GM12865 (cell line): Measurements from ENCODE around the gene ZNF691.

Experiments
- DNase-seq: peaks from one replicate; pipeline ENCODE4 v3.0.0; 2010; ENCODE audit warnings: low read depth
- H3K4me3 ChIP-seq: 2 replicates; pipeline ENCODE4 v1.5.1; 2011; ENCODE audit warnings: mild to moderate bottlenecking, low read depth, low read length, control low read depth
- TF ChIP-seq, protein P1 (sequence below): IDR thresholded peaks from 2 replicates; pipeline ENCODE4 v1.5.1; 2011; ENCODE audit warnings: low read length, control low read depth, low read depth, inconsistent platforms; ENCODE audit not compliant: insufficient read depth; ENCODE audit errors: missing control alignments

Gene ZNF691

GRCh38 chr1:42877380-42877779, 31.0 kb downstream of the ZNF691 start:
- TF ChIP-seq, protein P1, sequence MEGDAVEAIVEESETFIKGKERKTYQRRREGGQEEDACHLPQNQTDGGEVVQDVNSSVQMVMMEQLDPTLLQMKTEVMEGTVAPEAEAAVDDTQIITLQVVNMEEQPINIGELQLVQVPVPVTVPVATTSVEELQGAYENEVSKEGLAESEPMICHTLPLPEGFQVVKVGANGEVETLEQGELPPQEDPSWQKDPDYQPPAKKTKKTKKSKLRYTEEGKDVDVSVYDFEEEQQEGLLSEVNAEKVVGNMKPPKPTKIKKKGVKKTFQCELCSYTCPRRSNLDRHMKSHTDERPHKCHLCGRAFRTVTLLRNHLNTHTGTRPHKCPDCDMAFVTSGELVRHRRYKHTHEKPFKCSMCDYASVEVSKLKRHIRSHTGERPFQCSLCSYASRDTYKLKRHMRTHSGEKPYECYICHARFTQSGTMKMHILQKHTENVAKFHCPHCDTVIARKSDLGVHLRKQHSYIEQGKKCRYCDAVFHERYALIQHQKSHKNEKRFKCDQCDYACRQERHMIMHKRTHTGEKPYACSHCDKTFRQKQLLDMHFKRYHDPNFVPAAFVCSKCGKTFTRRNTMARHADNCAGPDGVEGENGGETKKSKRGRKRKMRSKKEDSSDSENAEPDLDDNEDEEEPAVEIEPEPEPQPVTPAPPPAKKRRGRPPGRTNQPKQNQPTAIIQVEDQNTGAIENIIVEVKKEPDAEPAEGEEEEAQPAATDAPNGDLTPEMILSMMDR, result no peak
- DNase-seq, result no peak
- no peak overlapping the region for H3K4me3 ChIP-seq

DNA sequence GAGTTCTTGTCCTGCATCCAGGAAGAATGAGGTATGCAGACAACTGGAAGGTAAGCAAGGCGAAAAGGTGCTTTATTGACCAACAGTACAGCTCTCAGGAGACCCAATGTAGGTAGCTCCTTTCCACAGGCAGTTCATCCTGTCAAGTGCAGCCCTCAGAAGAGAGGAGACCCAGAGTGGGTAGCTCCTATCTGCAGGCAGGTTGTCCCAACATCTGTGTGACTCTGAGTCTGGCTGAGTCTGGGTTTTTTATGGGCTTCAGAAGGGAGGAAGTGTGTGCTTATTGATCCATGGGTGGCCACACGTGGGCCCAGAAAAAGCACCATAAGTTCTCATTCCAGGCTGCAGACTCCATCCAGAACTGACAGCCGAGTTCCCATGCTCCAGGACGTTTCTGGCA, 34.0 kb downstream of the ZNF691 start:
- no peak for DNase-seq
- TF ChIP-seq, protein P1, result no peak
- no peak overlapping the region for H3K4me3 ChIP-seq

DNA sequence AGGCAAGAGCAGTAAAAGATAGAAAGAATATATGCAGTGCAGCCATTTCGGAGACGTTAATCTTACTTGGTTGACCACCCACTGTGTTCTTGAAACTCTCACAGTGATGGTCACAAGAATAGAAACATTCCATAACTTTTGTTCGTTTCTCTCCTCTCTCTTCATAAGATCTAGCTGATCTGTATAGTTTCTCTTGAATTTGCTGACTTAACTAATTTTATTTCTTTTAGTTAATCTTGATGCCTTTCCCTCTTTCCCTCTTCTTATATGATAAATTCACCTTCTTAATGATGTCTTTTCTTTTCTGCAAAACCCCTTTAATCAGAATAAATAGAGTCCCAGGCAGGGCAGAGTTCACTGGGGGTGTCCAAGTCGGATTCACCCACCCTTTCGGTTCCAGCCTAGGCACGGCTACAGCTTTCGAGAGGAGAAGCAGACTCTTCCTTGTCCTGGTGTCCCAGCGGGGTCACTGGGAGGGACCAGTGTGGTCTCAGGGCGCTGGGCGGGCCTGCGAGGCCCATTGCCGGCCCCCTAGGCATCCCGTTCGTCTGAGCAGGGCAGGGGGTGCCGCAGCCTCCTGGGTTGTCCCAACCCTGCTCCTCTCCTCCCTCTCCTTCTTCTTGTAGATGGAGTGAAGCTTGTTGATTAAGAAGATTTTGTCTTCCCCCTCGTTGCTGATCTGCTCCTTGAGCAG, 39.8 kb downstream of the ZNF691 start:
- TF ChIP-seq, protein P1, result no peak
- no peak for DNase-seq
- H3K4me3 ChIP-seq, result no peak overlapping the region

DNA sequence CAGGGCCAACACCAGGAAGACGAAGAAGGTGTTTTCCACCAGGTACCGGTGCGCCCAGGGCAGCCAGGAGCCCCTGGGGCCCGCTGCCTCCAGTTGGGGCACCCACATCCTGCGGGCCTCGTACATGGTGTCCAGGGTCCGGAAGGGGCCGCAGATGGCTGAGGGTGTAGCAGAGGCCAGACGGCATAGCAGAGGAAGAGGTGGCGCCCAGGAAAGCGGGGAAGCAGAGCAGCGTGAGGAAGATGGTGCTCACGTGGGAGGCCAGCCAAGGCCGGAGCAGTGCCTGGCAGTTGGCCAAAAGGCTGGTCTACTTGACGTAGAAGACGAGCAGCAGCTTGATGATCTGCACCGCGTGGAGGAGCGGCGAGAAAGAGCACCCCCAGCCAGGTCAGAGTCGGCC, 40.4 kb downstream of the ZNF691 start:
- TF ChIP-seq, protein P1, result no peak
- no peak overlapping the region for H3K4me3 ChIP-seq
- no peak for DNase-seq

DNA sequence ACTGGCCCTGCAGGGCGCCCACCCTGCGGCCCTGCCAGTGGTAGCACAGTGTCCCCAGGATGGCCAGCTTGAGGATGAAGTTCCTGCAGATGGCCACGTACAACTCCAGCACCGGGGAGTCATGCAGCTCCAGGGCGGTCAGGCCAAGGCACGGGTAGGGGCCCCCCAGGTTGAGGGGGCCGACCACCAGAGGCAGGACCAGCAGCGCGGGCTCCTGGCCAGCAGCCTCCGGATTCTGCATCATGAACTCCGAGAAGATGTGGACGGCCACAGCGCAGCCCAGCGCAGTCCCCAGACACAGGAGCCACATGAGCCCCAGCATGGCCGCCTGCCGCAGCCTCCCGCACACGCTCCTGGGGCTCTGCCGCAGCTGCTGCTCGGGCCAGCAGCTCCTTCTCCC, 41.0 kb downstream of the ZNF691 start:
- TF ChIP-seq, protein P1, result no peak
- DNase-seq, result no peak
- H3K4me3 ChIP-seq, result no peak overlapping the region

DNA sequence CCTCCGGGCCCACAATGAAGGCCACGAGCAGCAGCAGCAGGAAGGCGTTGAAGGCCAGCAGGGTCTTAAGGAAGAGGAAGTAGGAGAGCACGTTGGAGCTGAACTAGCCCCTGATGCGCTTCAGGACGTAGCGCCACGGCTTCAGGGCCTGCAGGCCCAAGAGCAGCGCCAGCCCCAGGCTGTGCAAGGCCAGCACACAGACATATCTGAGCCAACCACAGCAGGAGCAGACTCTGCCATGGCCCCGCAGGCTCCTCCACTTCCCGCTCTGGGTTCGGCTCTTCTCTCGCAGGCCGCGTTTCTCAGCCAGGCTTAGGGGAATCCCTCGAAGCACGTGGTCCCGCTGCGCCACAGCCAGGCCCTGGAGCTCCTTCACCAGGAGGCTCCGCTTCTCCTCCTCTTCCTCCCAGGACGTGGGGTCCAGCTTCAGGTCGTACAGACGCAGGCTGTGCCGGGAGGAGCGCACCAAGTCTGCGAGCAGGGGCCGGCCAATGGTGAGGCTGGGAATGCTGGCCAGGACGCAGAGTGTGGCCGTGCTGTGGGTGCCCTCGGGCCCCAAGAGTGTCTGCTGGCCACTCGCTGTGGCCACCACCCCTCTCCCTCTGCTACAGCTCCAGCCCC, 41.7 kb downstream of the ZNF691 start:
- no peak overlapping the region for H3K4me3 ChIP-seq
- TF ChIP-seq, protein P1, result no peak
- DNase-seq, result no peak

DNA sequence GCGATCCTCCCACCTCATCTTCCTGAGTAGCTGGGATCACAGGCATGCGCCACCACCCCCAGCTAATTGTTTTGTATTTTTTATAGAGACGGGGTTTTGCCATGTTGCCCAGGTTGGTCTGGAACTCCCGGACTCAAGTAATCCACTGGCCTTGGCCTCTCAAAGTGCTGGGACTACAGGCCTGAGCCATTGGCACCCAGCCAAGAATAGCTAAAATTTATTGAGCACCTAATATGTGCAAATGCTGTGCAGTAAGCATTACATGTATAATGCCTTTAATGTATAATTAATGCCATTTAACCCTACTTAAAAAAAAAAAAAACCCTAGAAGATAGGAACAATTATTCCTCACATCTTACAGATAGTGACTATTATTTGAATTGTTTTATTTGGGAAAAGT, 42.9 kb downstream of the ZNF691 start:
- TF ChIP-seq, protein P1, result no peak
- H3K4me3 ChIP-seq, result no peak overlapping the region
- DNase-seq, result no peak
